ENCODE results near the gene BTBD17.

- TF ChIP-seq POLR2AphosphoS5 (IDR thresholded peaks at IDR 0.05) (no peak), EP300 (IDR thresholded peaks at IDR 0.05) (no peak), CTCF (IDR thresholded peaks at IDR 0.05) (no peak)
Observed at GRCh38 chr17:74369221-74369620, 7.6 kb upstream of the BTBD17 start.
